Right renal pelvis (tissue), 4 donors: ENCODE measurements around the gene MAML3. TPM values are rescaled to one million over a fixed set of nuclear protein-coding genes. Genes with fewer than 3 reads are reported as not detected.

Experiments used
- DNase-seq, 4 donors: peaks; one replicate each; pipeline ENCODE4 v3.0.0-alpha.2; 2013; ENCODE audit warnings: low read depth in 4 of 4, low spot score in 3 of 4, missing footprints in 1 of 4
- polyA plus RNA-seq, 4 donors: library from polyadenylated mRNA; unstranded; fragments of 120-200 nt; gene quantifications; one replicate each; pipeline ENCODE4 v1.2.1, GENCODE V29; 2013; ENCODE audit not compliant: insufficient read length in 4 of 4

Gene MAML3
- polyA plus RNA-seq, 4 donors, result 17.4 to 19.8 (median 17.9) TPM

DNA sequence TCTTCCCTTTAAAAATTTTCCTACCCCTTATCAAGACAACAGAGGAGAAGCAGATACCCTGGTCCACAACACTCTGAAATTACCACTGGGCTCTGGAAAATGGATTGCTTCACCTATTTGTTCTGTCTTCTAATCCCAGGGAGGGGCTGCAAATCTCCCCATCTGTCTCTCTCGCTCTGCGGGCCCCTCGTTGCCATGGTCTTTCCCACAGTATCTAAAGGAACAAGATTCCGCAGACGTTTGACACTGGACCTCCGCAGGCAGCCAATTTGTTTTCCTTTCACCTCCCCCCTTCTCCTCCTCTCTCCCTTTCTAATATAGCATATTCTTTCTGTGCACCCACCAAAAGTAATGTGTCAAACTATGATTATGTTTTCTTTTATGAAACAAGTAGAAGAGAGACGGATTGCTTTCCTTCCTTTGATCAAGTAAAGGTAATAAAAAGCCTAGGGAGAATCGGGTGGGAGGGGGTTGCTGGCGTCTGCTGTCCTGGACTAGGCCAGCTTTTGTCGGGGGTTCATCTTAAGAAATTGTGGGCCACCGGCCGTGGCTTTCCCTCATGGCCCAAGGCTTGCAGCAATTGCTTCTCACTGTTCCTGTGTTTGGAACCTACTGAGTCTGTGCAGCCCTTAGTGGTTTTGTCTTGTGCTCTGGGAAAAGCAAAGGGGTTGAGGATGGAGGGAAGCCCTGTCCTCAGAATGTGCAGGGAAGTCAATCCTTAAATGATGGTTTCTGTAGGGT lies 407.4 kb downstream of the MAML3 start:
- no peak for DNase-seq

DNA sequence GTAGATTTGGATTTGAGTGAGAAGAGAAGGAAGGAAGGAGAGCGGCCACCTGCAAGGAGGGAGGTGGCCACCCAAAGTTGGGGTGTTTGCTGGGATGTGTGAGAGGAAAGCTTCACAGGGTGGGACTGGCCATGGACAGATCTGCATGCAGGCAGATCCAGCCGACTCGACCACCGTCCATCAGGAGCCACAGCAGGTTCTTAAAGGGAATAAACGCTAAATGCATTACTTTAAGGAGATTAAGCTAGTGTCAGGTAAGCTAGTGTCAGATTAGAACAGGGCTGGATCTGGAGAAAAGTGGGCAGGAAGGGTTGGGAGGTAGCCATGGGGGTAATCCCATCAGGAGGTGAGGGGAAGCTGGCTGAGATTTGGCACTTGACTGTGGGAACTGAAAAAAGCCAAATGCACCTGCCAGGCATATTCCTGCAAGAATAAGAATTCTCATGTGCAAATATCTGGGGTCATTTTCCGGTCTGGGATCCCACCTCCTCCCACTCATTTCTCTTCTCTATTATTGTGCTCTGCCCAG lies 408.8 kb downstream of the MAML3 start:
- no peak for DNase-seq

DNA sequence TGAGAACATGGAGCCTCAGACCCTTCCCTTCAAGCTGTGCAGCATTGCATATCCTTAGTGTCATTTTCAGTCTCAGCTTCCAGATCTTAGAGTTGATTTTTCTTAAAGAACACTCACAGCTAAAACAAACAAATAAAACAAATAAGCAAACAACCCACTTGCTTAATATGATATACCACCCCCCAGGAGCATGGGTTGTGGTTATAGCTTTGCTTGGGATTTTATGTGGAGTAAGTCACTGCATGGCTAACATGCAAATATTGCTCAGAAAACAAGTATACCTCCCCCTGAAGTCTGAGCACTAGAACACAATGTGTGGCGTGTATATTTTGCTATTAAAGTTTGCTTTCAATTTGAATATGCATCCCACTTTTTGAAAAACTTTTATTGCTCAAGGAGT lies 409.8 kb downstream of the MAML3 start:
- no peak for DNase-seq

DNA sequence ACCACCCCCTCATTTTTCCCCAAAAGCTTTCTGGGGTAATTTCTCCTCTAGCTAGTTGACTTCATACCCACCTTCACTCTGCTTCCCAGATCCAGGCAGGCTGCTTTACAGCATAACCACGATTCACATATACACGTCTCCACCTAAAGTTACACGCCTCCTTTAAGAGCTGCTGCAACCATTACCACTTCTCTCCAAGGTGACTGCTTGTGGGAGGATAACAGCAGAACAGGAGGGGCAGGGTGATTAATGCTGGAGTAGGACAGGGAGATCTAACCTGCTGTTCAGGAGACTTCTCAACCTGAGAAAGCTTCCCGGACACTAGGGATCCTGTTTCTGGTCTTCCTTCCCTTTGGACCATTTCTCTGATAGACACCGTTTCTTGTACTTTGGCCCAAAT lies 411.0 kb downstream of the MAML3 start:
- DNase-seq, result no peak

DNA sequence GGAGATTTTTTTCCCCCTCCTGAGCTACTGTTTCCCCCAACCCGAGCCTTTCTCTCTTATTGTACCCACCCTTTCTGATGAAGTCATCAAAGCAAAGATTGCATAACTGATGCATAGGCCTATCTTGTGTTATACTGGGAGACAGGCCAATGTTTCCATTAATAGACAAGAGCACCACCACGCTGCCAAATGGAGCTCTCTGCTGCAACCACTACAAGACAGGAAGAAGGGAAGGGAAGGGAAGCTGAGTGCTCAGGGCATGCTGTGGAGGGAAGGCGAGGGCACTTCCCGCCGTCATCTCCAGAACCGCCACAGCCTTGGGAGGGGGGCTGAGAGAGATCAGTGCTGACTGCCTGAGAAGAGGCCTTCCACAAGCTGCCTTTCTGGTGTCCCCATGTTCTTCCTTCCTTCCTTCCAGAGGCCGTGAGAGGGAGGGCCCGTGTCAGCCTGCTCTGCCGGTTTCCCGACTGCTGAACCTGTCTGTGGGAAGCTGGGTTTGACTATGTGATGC lies 413.4 kb downstream of the MAML3 start:
- no peak for DNase-seq

DNA sequence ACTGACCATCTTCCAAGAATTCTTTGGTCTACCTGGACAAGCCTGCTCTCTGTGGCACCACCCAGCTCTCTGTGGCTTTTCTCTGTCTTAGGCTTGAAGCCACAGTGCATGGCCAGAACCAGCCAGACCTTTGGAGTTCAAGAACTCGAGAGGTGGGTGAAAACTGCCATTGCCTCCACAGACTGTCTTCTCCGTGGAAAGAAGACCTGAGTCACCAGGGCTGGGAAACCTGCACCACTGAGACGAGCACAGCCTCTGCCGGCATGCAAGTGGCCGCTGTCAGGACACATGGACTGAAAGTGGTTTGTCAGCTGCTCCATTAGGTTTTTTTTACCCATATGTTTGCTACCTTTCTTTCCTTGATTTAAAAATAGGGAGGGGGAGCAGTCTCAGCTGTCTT lies 413.9 kb downstream of the MAML3 start:
- no peak for DNase-seq

DNA sequence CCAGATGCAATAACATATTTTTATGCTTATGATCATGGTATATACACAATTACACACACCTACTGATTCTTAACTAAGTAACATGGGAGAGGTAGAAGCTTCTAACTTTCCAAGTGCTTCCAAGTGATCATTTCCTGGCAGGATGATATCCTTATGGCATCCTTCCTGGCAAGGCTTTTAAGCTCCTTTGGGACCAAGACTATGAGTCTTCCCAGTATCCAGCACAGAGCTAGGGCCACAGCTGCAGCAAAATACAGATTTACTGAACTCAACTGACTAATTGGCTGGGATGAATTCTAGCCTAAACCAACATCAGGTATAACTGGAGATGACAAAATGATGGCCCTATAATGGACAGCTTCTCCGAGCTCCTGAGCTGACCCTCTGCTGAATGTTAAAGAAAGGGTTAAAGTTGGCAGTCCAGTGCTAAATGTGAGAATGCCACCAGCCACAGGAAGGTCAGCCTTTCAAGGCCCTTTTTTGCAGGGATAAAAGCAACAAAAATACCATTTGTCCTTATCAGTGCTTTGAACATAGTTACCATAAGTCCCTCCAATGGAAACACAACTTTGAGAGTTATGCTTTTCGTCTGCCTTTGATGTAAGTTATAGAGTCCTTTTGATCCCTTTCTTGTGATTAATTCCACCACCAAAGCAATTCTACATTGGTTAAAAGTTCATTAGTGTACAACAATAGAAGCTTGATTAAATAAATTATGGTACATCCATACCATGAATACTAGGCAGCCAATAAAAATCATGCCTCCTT lies 415.0 kb downstream of the MAML3 start:
- DNase-seq, result no peak

DNA sequence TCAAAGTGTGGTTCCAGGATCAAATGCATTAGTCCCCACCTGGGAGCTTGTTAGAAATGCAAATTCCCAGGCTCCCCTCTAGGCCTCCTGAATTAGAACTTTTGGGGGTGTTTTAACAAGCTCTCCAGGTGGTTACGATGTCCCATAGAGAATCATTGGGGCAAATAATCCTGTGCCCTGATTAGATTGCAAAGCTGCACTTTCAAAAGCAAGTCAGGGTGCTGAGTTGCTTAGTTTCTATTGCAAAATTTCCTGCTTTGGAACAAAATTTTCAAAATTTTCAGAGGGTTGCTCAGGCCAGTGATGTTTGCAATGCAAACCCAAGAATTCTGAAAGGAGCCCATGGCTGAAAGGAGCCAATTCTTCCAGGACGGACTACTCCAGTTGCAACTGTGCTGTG lies 417.3 kb downstream of the MAML3 start:
- no peak for DNase-seq

DNA sequence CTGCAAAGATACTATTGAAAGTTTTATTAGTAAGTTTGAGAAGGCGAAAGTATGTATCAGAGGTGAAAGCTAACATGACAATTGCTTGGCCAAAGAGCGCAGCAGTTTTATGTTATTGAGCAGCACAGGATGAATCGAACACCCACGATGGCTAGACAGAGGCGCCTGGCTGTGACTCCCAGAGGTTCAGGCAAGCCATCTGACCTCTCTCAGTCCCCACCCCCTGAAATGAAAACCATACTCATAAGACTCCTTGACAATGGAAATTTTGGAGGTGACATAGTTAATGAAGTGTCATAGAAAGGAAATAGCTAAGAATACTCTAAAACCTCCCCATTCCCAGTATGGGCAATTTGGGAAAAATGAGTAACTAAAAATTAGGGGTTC lies 417.7 kb downstream of the MAML3 start:
- DNase-seq, result no peak

DNA sequence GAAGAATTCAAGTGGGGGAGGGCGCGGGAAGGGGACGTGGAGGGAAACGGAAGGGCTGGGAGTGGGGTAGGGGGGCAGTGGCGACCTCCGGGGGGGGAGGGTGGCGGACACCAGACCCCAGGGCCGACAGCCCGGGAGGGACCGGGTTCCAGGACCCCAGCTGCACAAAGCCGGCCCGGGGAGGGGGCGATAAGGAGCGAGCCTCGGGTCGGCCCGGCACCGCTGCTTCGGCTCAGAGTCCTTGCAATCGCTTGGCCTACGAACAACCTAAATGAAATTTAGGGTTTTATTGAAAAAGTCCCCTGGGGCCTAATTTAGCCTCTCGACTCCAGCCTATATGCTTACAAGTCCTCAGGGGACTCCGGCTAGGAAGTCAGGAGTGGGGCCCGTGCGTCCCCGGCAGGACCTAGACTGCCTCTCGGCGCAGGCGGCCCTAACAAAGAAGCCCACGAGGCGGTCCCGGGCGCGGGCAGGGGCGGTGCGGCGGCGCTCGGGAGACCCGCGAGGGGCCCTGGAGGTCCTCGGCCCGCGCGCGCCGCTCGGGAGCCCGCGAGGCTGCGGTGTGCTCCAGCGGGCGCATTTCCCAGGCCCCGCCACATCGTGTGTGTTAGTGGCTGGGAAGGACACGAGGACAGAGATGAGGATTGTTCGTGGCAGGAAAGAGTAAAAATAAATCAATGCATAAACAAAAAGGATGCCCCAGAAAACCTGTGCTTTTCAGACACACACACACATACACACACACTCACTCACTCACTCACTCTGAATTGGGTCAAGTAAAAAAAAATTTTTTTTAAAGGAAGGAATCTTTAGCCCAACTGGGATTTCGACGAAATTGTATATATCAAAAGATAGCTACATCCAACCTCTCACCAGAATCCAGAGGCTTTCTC lies 418.4 kb downstream of the MAML3 start:
- DNase-seq, result peak in 1 of 4 donors; percentile 54

DNA sequence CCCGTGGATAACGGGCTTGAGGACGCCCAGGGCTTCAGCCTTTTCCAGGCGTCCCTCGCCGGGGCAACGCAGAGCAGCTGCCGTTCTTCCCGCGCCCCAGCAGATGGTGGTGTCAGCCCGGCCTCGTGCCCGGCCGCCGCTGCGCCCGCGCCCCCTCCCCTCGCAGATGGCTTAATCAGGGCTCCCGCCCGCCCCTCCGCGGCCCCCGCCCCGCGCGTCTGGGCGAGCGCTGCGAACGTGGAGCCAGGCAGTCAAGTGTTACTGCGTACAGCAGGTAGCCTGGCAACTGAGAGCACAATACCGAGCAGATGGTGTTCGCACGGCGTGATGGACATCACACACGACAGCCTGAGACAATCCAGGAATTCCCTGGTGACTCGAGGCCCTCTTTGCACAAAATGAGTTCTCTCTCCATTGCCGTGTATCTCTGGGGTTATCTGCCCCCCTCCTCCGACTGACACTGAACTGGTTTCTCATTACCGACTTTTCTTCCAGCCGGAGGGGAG lies 419.1 kb downstream of the MAML3 start:
- peak; percentile 79 to 88 (median 86) for DNase-seq

DNA sequence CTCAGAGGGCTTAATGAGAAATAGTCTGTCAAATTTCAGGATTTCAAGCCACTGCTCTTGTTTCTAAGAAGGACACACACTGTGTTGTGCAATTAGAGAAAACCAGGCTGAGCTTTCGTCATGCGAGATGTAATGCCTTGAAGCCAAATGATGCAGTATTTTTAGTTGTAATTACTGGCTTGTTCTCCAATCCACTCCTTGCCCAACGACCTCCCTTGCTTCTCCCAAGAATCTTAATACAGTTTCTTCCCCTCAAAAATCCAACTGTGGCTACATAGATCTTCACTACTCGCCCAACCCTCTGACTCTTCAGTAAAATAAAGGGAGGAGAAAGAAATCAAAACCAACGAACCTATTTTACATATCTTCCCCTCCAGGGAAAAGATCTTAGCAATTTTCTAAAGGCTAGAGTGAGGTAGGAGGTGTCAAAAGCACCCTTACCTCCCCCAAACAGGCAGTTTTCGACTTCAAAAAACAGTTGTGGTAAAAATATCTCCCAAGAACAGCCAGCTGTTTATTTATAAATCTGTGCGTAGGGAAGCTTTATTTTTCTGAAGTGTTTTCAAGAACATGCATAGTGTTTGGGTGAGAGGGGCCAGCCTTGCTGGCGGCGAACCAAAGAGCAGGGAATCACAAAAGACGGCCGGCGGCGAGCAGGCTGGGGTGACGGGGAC lies 419.6 kb downstream of the MAML3 start:
- DNase-seq, result no peak

DNA sequence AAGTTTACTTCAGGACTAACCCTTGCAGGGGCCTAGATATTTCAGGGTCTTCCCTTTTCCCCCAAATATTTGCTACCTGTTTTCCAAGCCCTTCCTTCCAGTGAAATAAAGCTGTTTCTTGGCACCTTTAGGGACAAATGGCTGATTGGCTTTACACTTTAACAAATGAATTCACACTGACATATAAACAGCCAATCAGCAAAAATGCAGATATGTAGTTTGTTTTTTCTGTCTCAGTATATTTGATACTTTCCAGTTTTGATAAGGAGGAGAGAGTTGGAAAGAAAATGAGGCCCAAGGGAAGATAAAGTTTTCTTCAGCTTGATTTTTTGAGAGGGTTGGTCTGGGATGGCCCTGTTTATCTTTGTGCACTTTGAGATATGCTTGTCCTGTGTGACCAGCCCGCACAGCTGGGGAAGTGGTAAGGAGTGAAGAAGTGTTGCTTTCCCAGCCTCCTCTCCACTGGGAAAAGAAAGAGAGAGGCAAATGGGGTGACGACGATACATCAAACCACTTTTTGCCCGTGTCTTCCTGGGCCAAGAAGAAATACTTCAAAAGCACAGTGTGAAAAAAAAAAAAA lies 420.9 kb downstream of the MAML3 start:
- DNase-seq, result no peak

DNA sequence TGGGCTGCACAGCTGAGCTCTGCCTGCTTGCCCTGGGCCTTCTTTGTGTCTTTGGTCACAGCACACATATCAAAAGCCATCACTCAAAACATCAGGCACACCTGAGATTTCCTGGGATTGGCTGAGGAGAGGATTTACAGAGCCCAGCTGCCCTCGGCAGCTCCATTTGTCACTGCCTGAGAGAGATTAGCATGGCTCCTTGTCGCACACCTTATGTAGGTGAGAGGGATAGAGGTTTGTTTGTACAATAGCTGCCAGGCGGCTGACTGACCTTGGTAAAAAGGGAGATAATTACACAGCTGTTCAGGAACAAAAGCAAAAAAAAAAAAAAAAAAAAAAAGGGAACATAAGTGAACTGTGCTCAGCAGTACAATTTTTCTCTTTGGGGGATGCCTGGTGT lies 425.1 kb downstream of the MAML3 start:
- DNase-seq, result no peak

DNA sequence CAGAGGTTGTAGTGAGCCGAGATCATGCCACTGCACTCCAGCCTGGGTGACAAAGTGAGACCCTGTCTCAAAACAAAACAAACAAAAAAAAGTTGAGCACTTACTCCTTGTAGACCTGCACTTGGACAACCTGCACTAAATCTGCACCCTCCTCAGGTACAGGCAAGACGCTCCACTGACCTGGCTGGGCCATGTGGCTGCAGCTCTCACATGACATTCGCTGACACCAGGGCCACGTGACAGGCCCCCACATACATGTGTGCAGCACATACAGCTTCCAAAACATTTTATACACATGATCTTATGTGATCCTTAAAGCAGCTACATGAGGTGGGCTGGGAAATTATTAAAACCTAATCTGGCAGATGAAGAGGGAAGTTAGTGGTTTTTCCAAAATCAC lies 425.8 kb downstream of the MAML3 start:
- DNase-seq, result no peak

DNA sequence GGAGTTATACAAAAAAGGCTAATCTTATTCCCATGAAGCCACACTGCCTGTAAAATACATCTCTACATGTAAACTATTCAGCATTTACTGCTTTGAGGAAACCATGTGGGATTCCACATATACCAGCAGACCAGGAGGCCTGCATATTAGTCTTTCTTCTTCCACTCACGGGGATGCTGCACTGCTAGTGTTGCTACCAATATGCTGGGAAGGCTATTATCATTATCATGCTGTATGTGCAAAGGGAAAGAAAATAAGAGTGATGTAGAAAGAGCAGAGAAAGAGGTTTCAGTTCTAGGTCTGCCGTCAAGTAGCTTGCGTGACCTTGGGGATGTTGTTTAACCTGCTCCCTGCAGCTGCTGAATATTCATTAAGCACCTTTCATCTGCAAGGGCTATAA lies 427.4 kb downstream of the MAML3 start:
- no peak for DNase-seq

DNA sequence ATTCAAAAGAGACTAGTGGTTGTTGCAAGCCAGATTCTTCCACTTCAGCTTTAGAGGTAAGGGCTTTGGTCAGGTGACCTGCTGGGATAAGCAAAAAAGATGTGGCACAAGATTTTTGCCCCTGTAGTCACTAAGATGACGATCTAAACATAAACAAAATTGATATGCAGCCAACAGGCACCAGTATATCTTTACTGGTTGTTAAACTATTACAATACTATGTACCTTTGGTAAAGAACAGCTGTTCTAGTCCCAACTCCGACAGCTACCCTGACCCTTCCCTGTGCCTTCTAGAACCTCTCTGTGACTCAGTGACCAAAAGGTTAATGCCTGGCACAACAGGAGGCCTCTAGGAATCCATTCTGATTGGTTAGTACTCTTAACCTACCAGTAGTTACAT lies 428.7 kb downstream of the MAML3 start:
- DNase-seq, result no peak

DNA sequence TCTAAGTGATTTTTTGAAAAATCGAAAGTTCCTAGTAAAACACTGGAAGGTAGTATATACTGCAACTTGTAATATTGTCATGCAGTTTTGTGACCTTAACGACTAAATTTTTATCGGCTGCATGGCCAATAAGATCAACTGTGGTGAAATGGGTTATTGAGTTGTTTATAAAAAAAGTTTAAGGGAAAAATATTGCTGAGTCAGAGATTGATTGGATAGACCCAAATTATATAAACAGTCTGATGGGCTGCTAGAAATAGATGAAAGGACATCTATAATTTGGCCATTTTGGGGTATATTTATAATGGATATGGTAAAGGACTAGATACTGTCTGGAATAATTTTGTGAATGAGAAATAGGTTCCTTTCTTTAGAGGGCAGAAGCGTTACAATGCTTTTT lies 432.2 kb downstream of the MAML3 start:
- no peak for DNase-seq

DNA sequence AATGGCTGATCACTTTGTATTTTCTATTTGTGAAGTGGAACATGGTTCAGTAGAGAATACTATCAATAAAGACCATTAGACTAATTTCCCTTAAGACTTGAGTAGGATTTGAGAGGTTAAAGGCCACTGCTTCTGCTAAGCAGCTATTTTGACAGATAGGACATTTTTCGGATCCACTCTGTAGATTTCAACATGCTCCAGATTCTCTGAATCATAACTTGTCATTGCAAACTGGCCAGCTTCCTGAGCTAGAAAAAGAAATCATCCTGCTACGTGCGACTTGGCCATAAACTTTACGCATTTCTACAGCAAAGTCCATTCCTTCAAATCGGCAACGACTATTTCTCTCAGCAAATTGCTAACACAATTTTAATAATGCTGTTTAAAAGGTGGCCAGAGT lies 433.2 kb downstream of the MAML3 start:
- DNase-seq, result no peak
